Epithelial cell of esophagus (primary cell): ENCODE data around the gene FZD7.

Experiments used
- DNase-seq: peaks from one replicate; pipeline ENCODE4 v3.0.0; 2010; ENCODE audit warnings: low read depth
- H3K4me3 ChIP-seq: 2 replicates; pipeline ENCODE4 v1.5.1; 2011; ENCODE audit warnings: mild to moderate bottlenecking, low read length, control low read depth
- TF ChIP-seq, protein P1 (sequence below): IDR thresholded peaks from 2 replicates; pipeline ENCODE4 v1.5.1; 2011; ENCODE audit warnings: low read depth, mild to moderate bottlenecking, low read length, control low read depth, inconsistent platforms; ENCODE audit not compliant: insufficient read depth; ENCODE audit errors: missing control alignments

The FZD7 gene

DNA sequence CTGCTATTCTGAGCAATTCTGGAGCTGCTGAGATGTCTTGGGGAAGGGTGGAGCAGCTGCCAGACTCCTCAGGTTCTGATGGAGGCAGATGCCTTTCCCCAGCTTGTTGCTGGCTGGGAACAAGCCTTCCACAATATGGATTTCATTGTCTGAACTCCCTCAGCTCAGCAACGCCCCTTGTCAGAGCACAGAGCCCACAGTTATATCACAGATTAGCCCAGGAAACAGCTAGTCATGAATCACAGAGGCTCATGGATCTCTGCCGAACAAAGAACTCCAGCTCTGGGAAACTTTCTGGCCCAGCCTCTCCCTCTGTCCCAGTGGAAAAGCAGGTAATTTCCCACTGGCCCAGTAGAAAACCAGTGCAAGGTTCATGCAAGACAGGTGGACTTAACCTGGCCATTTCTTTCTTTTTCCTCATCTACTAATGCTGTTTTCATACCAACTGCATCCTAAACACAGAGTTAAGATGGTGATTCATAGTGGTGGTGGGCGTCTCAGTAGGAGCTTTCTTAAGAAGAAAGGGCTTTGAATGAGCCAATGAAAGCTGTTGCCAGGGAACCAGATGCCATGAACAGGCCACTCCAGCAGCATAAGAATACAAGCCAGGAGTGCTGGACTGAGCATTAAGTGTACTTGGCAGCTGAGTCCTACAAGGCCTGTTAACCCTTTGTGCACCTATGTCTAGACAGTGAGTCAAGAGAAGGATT, 30.7 kb downstream of the FZD7 start:
- H3K4me3 ChIP-seq = no peak overlapping the region
- DNase-seq = peak; percentile 33
- TF ChIP-seq, protein P1, sequence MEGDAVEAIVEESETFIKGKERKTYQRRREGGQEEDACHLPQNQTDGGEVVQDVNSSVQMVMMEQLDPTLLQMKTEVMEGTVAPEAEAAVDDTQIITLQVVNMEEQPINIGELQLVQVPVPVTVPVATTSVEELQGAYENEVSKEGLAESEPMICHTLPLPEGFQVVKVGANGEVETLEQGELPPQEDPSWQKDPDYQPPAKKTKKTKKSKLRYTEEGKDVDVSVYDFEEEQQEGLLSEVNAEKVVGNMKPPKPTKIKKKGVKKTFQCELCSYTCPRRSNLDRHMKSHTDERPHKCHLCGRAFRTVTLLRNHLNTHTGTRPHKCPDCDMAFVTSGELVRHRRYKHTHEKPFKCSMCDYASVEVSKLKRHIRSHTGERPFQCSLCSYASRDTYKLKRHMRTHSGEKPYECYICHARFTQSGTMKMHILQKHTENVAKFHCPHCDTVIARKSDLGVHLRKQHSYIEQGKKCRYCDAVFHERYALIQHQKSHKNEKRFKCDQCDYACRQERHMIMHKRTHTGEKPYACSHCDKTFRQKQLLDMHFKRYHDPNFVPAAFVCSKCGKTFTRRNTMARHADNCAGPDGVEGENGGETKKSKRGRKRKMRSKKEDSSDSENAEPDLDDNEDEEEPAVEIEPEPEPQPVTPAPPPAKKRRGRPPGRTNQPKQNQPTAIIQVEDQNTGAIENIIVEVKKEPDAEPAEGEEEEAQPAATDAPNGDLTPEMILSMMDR = no peak

DNA sequence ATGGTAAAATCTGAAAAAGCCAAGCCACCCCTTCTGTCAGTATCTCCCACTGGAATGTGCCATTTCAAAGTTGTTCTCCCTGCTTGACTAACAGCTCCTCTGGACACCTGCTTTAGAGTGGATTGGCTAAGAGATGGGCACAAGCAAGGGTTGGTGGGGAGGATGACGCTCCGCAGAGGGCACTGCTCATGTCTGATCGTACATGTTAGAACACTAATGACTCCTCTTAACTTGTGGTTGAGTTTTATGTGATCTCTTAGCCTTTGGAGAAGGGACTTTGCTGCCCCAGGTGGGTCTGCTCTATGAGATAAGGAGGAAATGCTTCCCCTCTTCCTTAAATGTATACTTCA, 31.2 kb downstream of the FZD7 start:
- H3K4me3 ChIP-seq = no peak overlapping the region
- TF ChIP-seq, protein P1 = no peak
- no peak for DNase-seq

DNA sequence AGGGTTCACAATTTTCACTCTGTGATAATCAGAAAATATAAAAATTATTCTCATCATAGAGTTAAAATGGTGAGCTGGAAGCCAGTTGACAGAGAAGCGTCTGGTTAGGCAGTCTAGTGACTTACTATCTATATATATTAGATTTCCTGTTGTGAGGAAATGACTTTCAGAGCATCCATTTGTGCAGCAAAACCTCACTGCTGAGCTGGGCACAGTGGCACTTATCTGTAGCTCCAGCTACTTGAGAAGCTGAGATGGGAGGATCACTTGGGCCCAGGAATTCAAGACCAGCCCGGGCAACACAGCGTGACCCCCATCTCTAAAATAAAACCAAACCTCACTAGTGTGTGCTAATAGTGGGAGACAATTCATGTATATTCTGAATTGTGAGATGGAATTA, 32.2 kb downstream of the FZD7 start:
- H3K4me3 ChIP-seq = no peak overlapping the region
- TF ChIP-seq, protein P1 = no peak
- DNase-seq = no peak

DNA sequence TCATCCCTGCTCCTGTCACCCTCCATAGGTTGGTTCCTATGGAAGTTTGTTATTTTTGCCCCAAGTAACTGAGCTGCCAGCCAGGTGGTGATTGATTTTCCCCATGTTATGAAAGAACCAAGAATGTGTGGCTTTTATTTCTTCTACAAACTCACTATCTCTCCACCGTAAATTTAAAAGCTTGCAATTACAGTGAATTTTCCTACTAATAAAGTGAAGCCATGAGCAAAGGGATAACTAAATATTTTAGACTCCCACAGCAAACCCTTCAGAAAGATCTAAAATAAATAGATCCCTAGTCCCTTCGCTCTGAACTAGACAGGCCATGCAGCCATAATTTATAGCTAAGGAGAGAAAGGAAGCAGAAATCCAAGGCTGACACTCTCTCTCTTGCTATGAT, 33.2 kb downstream of the FZD7 start:
- no peak for DNase-seq
- TF ChIP-seq, protein P1 = no peak

DNA sequence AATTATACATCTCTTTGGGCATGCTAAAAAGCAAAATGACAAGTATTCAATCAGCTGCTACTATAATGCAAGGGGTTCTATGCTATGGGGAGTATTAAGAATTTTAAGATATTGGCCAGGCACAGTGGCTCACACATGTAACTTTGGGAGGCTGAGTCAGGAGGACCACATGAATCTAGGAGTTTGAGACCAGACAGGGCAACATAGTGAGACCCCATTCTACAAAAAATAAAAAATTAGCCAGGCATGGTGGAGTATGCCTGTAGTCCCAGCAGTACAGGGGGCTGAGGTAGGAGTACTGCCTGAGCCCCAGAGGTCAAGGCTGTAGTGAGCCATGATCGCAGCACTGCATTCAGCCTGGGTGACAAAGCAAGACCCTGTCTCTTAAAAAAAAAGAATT, 33.9 kb downstream of the FZD7 start:
- no peak overlapping the region for H3K4me3 ChIP-seq
- DNase-seq = no peak
- TF ChIP-seq, protein P1 = no peak

More for the DNA sequence above, 33.2 kb downstream of the FZD7 start:
- H3K4me3 ChIP-seq = no peak overlapping the region

DNA sequence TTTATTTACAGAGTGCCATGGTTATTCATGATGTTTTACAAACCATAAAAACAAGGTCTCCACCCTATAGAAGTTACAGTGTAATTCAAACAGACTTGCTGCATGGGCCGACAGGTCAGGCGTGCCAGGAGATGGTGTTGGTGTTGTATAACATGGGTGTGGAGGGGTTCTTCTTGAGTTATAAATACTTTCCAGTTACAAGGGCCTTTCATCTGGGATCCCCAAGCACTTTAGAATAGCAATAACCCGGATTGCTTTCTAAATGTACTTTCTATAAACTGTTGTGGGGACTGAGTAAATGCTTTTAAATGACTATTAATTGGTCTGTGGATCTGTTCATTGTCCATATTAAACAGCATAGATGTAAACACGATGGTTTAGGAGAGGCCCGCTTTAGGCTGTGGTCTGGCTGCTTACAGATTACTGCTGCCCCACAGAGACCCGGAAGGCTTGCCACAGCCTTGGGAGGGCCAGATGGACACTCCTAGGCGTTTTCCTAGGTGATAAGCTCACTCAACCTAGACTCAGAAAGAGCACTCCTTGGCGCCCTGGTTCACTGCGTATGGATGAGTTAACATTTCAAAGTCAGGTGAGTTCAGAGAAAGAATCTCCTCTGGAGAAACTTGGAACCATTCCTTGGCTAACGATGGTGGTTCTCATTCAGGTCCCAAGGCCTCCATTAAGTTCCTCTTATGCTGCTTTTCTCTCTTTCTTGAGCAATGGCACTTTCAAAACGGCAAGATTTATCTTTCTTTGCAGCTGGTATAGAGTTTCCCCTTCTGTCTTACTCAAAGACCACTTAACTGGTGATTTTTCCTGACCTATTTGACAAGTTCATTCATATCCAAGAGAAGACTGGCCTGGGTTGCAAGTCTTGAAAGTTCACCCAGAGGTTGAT, 35.8 kb downstream of the FZD7 start:
- TF ChIP-seq, protein P1 = no peak
- H3K4me3 ChIP-seq = no peak overlapping the region
- no peak for DNase-seq
